SU-DHL-6 (cell line): Measurements from ENCODE around the gene PODN.

Source experiments
- CTCF ChIP-seq: fragments of 200-600 bp; sonication (generic); IDR thresholded peaks from one replicate; pipeline ENCODE4 v1.5.1; 2017; ENCODE audit warnings: antibody characterized with exemption, mild to moderate bottlenecking, low read length, moderate library complexity; ENCODE audit not compliant: insufficient read depth, poor library complexity, severe bottlenecking
- EZH2phosphoT487 ChIP-seq: fragments of 200-600 bp; sonication (generic), shearing (Covaris generic); conservative IDR thresholded peaks from 2 replicates; pipeline ENCODE4 v1.6.1; 2018; ENCODE audit warnings: mild to moderate bottlenecking, antibody characterized with exemption, low read length, moderate library complexity, mixed read lengths

GRCh38 chr1:53062708-53063591, 937 bp downstream of the PODN start:
- TF ChIP-seq CTCF (no peak), EZH2phosphoT487 (no peak)
